AG04449 (cell line): ENCODE results near the gene ART1.

ENCODE experiments used
- CTCF ChIA-PET: fragments of 350-600 bp; formaldehyde crosslinking; extraction: SDS; loops from one replicate; lab custom pipeline; 2021; ENCODE audit warnings: antibody characterized with exemption; lab: Yijun Ruan, JAX
- POLR2A ChIA-PET: fragments of 400-600, 350-600 bp; formaldehyde crosslinking; extraction: SDS; loops from one replicate; lab custom pipeline; 2020; ENCODE audit warnings: antibody characterized with exemption, inconsistent platforms; lab: Yijun Ruan, JAX
- DNase-seq: peaks from one replicate; pipeline ENCODE4 v3.0.0-alpha.2; 2010; ENCODE audit warnings: low read depth, low spot score
- H3K4me3 ChIP-seq: 2 replicates; pipeline ENCODE4 v1.5.1; 2011; ENCODE audit warnings: low read depth, mild to moderate bottlenecking, control low read depth, low read length
- TF ChIP-seq, protein P1 (sequence below): IDR thresholded peaks from one replicate; pipeline ENCODE4 v1.5.1; 2011; ENCODE audit warnings: mild to moderate bottlenecking, moderate library complexity, low read length, control low read depth, inconsistent platforms; ENCODE audit not compliant: insufficient read depth; ENCODE audit errors: missing control alignments

Gene ART1

GRCh38 chr11:3660960-3661359 is 16.0 kb downstream of the ART1 start:
- TF ChIP-seq, protein P1, sequence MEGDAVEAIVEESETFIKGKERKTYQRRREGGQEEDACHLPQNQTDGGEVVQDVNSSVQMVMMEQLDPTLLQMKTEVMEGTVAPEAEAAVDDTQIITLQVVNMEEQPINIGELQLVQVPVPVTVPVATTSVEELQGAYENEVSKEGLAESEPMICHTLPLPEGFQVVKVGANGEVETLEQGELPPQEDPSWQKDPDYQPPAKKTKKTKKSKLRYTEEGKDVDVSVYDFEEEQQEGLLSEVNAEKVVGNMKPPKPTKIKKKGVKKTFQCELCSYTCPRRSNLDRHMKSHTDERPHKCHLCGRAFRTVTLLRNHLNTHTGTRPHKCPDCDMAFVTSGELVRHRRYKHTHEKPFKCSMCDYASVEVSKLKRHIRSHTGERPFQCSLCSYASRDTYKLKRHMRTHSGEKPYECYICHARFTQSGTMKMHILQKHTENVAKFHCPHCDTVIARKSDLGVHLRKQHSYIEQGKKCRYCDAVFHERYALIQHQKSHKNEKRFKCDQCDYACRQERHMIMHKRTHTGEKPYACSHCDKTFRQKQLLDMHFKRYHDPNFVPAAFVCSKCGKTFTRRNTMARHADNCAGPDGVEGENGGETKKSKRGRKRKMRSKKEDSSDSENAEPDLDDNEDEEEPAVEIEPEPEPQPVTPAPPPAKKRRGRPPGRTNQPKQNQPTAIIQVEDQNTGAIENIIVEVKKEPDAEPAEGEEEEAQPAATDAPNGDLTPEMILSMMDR = no peak
- CTCF ChIA-PET = interaction anchor here (0.8 kb wide), 1 partner anchor 184 kb away, joined by 3 read pairs; no protein-coding TSS in a partner anchor
- no peak for DNase-seq
- POLR2A ChIA-PET = no interaction called here
- no peak overlapping the region for H3K4me3 ChIP-seq

- ChIA-PET POLR2A (no interaction called here), CTCF (no interaction called here)
- no peak for DNase-seq
- TF ChIP-seq, protein P1 = no peak
- no peak overlapping the region for H3K4me3 ChIP-seq
Observed at GRCh38 chr11:3662856-3663255, 17.9 kb downstream of the ART1 start.

GRCh38 chr11:3664032-3664630 is 19.2 kb downstream of the ART1 start:
- TF ChIP-seq, protein P1 = no peak
- H3K4me3 ChIP-seq = no peak overlapping the region
- DNase-seq = no peak
- ChIA-PET CTCF (interaction anchor here (1.0 kb wide), 1 partner anchor 54 kb away, joined by 3 read pairs; no protein-coding TSS in a partner anchor), POLR2A (no interaction called here)

- POLR2A ChIA-PET = no interaction called here
- TF ChIP-seq, protein P1 = no peak
- H3K4me3 ChIP-seq = no peak overlapping the region
- CTCF ChIA-PET = no interaction called here
- DNase-seq = no peak
Observed at GRCh38 chr11:3665336-3666022, 20.6 kb downstream of the ART1 start.

GRCh38 chr11:3666023-3666530 is 21.1 kb downstream of the ART1 start:
- CTCF ChIA-PET = interaction anchor here (0.7 kb wide), 1 partner anchor 11 kb away, joined by 3 read pairs; no protein-coding TSS in a partner anchor
- DNase-seq = no peak
- no peak overlapping the region for H3K4me3 ChIP-seq
- TF ChIP-seq, protein P1 = no peak
- POLR2A ChIA-PET = no interaction called here
